ENCODE data around the gene EPS8. TPM values are rescaled to one million over a fixed set of nuclear protein-coding genes. Genes with fewer than 3 reads are reported as not detected.

EPS8 gene
- total and polyA plus RNA-seq, 2 donors (not counting 1 experiment from before 2014, with no cell fraction given), result 0.76 to 0.96 TPM

Small RNA genes lying within 50 kb of the gene (small RNA-seq; reads per million reads assigned to genes)
- gene RNU6-251P (ENCODE audit: insufficient read length, low read depth, low replicate concordance), result not detected

Other genes with a start within 250 kb of the EPS8 start
- 44.7 and 49.0 TPM in 2 replicates for gene STRAP, start 93.0 kb upstream of the EPS8 start, total RNA-seq
- gene STRAP, start 93.0 kb upstream of the EPS8 start, polyA plus RNA-seq, result 44.4 and 108 TPM in 2 replicates
- 20.5 and 21.6 TPM in 2 replicates for gene DERA, start 121.9 kb upstream of the EPS8 start, total RNA-seq
- gene DERA, start 121.9 kb upstream of the EPS8 start, polyA plus RNA-seq, result 9.4 and 13.6 TPM in 2 replicates